Left hindlimb (tissue), 1 donor: ENCODE measurements around the gene FOXP4.
"Not testable (repeated sequence)": the region's sequence is repeated elsewhere in the genome, so short reads cannot be mapped to it uniquely, and the experiment has no call there.

ENCODE experiments used
- DNase-seq: peaks from one replicate; pipeline ENCODE4 v3.0.0-alpha.2; 2018

The FOXP4 gene

DNA sequence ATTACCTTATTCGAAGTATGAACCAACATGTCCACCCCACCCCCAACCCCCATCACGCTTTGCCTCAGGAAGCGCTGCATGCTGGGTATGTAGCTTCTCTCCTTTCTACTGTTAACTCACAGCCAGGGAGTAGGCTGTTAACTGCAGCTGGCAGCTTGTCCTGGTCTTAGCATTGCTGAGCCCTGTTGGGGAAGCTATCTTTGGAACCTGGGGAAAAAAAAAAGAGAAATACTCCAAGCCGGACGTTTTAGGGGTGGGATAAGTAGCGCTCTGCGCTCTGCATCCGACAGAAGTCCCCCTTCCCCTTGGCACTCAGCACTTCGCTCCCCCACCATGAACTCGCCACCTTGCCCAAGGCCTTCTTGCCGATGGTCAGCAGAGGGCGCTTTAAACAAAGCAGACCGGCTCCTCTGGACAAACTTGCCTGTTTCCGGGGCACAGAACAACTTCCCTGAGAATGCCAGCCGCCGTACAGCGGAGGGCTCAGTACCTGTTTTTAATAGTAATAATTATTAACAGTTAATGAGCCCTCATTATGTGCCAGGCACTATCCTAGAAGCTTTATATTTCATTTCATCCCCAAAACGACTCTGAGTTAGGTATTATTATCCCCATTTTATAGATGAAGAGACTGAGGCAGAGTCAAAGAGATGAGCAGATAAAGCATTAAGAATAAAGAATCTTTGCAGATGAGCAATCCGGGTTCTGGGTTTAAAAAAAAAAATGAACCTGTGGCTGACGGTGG is 56.9 kb downstream of the FOXP4 start:
- DNase-seq: peak; percentile 88

DNA sequence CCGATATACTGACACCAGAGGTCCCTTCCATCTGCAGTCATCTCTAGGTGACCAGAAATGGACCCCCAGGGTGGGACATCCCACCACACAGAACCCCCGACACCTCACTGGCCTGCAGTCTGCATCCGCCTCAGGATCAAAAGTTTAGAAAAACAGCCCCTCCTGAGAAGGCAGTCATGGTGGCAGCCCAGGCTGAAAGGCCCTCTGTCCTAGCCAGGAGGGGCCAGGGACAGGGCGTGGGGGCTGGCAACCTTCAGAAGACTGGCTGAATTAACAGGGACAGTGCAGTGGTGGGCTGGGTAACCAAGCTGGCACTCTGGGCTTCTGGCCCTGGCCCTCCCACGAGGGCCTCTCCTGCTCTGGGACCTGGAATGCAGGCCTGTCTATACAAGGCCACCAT is 57.8 kb downstream of the FOXP4 start:
- peak; percentile 52 for DNase-seq

DNA sequence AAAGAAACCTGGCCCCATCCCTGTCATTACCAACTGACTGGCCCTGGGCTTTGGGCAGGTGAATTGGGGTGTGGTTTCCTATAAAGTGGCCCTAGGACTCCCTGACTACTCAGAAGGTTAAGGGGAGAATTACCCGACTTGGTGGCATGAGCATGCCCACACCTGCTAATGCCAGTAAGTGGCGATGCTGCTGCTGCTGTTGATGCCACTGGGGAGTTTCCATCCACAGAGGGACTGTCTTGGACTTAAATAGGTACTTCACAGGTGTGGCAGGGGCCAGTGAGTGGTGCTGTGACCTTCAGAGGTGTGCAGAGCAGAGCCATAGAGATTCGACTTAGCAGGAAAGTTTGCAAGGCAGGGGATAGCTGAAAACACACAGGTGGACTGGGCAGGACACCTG is 59.5 kb downstream of the FOXP4 start:
- DNase-seq: no peak

DNA sequence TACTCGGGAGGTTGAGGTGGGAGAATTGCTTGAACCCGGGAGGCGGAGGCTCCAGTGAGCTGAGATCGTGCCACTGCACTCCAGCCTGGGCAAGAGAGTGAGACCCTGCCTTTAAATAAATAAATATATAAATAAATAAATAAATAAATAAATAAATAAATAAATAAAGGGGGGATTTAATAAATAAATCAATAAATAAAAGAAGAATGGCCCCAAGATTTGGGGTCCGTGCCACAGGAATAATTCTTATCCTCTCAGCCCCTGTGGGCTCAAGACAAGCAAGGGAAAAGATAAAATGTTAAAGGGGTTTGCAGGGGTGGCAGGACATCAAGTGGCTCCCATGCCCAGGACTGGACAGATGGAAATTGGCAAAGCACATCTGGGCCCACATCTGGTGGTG is 60.9 kb downstream of the FOXP4 start:
- no peak for DNase-seq

DNA sequence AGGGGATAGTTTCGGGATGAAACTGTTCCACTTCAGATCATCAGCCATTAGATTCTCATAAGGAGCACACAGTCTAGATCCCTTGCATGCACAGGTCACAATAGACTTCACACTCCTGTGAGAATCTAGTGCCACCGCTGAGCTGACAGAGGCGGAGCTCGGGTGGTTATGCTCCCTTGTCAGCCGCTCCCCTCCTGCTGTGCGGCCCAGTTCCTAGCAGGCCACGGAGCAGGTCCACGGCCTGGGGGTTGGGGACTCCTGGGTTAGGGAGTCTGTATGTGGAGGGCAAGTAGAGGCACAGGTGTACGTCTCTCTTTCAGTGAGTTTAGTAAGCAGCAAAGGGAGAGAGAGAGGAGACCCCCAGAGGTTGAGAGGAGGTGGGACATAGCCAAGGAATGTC is 61.6 kb downstream of the FOXP4 start:
- no peak for DNase-seq

DNA sequence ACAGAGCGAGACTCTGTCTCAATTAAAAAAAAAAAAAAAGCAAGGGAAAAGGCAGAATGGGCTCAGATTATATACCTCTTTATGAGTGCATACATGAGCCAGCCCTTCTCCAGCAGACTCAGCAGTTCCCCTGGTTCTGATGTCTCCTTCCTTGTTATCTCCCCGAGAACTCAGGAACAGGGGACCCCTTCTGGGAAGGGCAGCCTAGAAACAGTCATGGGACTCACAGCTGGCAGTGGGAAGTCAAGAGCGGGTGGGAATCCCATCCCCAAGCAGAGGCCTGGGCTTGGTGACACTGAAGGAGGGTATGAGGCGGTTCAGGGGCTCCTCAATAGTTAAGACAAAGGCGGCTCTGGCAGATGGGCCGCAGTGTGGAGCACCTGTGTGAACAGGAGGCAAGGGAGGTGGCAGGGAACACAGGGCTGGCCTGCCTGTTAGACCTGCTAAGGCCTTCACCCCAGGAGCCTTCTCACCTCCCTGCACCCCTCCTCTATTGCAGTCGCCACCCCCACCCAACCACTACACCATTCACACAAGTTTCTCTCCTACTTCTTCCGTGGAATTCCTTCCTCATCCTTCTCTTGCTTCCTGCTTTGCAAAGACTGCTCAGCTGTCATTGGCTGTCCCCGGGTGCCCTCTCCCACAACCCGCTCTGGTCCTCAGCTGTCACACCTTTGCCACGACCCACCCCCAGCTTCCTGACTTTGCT is 62.4 kb downstream of the FOXP4 start:
- DNase-seq: no peak

DNA sequence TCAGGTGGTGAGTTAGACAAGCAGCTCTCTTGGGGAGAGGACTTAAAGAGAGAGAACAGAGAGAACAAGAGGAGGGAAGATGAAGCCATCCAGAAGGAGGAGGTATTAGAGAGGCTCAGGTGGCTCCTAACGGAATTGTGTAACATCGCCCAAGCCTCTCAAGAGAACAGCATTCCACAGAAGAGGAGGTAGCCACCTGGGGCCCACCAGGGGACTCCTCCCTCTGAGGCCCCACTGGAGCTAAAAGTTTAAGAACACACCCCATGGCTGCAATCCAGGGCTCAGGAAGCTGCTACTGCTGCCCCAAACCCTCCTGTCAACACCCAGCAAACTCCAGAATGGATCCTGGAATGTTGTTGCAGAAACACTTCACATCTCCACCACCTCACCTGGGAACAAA is 68.5 kb downstream of the FOXP4 start:
- DNase-seq: no peak

DNA sequence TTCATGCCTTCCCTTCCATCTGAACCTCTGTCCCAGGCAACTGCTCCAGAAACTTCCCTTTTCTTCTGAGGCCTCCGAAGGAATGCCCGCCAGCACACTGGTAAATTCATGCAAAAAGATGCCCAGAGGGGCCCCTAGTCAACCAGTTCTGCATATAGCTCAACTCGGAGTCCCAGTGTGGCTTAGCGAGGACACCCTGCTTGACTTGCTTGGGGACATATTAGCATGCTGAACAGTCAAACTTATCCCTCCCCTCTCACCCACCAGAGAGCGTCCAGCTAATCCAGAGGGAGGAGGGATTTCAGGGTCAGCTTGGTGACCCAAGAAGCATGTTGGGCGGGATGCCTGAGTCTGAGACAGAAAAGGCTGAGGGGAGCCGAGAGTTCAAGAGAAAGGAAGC is 69.1 kb downstream of the FOXP4 start:
- no peak for DNase-seq

DNA sequence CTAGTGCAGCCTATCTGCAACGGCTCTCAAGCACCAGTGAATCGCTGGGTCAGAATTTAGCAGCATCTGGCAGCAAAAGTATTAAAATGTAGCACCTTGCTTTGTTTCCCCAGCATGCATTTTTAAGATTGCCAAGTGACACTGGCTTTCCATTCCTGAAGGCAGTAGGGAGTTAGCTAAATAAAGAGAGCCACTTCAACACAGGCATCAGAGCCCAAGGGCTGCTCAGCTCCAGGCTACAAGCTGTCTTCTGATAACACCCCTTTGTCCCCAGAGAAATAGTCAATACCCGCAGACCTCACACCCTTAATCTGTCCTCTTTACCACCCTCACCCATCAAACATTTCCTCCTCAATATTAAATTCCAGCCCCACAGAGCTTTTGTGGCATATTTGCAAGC is 72.4 kb downstream of the FOXP4 start:
- no peak for DNase-seq

DNA sequence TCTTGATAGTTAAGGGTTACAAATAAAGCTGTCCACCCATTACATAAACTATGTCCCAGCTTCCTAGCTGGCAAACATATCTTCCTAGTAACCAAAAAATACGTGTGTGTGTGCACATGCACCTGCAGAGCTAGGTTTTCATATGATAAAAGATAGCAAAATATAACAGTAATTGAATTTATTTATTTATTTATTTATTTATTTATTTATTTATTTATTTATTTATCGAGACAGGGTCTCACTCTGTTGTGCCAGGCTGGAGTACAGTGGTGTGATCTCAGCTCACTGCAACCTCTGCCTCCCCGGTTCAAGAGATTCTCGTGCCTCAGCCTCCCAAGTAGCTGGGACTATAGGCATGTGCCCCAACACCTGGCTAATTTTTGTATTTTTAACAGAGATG is 73.0 kb downstream of the FOXP4 start:
- DNase-seq: not testable (repeated sequence)

DNA sequence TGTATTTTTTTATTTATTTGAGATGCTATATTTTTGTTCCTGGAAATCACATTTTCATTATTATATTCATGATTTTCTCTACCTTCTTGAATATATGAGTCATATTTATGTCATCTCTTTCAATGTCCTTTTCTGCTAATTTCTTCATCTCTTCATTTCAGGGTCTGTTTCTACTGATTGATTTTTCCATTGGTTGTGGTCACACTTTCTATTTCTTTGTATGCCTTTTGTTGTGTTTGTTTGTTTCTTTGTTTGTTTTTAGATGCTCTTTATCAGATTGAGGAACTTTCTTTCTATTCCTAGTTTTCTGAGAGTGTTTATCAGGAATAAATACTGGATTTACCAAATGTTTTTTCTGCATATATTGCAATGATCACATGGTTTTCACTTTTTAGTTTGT is 75.2 kb downstream of the FOXP4 start:
- DNase-seq: no peak

DNA sequence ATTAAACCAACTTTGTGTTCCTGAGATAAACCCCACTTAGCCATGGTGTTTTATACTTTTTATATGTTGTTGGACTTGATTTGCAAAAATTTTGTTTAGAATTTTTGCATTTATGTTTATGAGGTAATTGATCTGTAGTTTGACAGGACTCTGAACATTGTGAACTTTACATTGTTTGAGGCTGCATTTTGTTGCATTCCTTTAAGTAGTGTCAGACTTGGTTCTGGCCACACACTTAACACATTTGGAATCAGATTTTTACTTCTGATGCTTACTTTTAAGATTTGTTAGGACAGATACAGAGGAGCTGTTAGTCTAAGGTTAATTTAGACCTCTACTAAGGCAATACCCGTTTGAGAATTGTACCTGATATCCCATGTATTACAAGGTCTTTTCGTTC is 75.6 kb downstream of the FOXP4 start:
- no peak for DNase-seq

DNA sequence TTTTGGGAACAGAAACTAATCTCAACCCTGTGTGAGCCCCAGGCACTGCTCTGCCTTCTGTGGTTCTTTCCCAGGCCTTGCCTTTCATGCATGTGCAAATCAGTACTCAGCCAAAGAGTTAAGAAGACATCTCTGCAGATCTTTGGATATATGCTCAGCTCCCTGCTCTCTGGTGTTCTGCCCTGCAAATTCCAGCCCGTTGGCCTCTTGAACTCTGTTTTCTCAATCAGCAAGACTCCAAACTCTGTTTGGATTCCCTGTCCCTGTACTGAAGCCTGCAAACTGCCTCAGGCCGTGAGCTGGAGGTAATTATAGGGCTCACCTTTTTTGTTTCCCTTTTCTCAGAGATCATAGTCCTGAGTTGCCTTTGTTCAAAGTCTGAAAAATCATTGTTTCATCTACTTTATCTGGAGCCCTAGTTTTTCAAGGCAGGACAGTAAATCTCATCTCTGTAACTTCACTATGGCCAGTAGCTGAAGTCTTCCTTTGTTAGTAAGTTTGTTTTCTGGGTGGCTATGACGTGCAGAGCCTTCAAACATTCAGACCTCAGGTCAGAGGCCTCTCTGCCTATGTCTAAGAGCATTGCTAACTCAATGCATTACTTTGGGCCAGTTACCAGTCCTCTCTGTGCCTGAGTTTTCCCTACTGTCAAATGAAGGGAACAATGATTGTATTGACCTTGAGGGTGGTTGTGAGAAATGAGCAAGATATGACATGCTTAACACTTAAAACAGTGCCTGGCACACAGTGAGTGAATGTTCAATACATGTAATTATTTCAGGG is 76.2 kb downstream of the FOXP4 start:
- DNase-seq: no peak

DNA sequence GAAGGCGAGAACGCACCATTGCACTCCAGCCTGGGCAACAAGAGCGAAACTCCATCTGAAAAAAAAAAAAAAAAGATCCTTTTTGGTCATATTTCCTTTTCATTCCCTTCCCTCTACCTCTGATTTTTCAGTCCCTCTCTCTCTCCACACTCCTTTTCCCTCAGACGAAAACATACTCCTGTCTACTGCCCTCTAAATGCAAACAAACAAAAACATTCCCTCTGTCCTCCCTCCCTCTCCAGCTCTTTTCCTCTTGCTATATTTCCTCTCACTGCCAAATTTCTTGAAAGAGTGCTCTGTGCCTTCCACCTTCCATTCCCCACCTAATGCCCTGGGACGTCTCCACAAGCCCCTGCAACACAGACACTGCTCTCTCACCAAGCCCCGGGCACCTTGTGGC is 77.1 kb downstream of the FOXP4 start:
- no peak for DNase-seq

DNA sequence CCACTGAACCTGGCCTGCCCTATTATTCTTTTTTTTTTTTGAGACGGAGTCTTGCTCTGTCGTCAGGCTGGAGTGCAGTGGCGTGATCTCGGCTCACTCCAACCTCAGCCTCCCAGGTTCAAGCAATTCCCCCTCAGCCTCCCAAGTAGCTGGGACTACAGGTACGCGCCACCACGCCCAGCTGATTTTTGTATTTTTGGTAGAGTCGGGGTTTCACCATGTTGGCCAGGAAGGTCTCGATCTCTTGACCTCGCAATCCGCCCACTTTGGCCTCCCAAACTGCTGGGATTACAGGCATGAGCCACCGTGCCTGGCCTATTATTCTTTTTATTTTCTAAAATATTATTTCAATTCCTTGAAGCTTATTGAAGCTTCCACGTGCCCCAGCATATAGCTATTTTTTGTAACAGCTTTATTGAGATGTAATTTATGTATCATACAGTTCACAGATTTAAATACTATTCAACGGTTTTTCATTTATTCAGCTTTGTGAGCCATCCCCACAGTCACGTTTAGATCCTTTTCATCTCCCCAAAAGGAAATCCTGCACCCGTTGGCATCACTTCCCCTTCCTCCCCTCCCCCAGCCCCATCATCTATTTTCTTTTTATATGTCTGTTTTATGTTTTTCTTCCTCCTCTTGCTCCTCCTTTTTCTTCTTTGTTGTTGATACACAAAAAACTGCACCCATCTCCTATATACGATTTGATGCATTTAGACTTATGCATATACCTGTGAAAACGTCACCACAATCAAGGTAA is 78.6 kb downstream of the FOXP4 start:
- no peak for DNase-seq

DNA sequence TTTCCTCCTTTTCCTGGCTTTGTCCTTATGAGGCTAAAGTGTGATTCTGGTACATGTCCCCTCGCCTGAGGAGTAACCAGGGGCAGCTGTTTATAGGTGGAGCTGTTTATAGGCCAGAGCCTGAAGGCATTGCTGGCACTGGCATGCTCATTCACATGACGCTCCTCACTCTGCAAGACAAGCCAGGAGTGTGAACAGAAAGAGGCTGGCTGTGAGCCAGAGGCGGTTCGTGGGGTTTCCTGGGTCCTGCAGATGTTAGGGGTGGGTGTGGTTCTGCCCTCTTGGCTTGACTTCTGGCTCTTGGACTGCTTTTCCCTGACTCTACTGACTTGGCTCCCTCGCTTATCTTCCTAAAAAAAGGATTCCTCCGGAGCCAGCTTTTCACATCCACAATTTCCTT is 79.3 kb downstream of the FOXP4 start:
- DNase-seq: no peak

DNA sequence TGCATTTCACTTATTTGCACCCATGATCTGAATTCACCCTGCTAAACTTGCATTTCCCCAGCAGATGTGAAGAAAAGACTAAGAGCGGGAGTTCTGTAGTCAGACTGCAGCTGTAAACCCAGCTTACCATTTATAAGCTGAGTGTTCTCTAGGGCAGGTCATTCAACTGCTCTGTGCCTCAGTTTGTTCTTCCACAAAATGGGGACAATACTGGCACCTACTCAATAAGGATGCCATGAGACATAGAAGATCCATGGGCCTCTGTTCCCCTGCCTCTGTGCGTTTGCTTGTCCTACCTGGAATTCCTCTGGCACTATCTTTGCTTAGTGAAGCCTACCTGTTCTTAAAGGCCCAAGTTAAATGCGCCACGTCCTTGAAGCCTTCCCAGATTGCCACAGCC is 79.8 kb downstream of the FOXP4 start:
- no peak for DNase-seq

DNA sequence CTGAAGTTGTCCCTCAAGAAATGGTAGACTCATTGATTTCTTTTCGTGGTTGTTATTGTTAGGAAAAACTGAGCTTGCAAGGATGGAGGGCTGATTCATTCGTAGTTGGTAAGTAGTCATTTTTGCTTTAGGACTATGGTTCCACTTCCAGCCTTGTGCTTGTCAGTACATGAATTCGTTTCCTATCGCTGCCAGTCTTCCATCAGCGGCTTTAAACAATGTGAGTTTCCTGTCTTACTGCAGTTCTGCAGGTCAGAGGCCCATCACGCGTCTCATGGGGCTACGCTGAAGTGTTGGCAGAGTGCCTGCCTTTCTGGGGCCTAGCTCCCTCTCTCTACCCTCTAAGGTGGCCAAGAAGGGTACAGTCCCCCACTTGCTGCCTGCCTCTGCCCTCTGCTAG is 80.7 kb downstream of the FOXP4 start:
- DNase-seq: no peak

DNA sequence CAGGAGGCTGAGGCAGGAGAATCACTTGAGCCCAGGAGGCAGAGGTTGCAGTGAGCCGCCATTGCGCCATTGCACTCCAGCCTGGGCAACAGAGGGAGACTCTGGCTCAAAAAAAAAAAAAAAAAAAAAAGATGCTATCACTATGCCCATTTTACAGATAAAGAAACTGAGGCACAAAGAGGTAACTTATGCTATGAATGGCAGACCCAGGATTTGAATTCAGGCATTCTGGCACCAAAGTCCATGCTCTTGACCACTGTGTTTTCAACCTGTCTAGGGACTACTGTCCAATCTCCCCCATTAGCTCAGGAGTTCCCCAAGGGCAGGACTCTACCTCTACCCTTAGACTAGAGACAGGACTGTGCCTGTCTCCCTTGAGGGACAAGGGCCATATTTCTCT is 82.9 kb downstream of the FOXP4 start:
- DNase-seq: no peak

DNA sequence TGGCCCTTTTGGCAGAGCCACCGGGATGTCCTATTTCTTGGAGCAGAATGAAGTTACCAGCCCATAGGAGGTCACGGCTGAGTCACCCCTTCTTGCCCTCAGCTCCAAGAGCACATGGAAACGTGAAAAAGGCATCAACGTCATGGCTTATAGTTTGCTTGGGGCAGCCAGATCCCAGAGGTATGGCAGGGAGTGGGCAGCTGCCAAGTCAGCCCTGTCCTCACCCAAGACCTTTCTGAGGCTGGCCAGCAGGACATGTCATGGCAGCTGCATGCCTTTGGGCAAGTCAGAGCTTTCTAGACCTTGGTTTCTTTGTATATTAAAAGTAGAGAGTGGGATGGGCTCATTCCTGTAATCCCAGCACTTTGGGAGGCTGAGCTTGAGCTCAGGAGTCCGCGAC is 83.9 kb downstream of the FOXP4 start:
- DNase-seq: no peak

DNA sequence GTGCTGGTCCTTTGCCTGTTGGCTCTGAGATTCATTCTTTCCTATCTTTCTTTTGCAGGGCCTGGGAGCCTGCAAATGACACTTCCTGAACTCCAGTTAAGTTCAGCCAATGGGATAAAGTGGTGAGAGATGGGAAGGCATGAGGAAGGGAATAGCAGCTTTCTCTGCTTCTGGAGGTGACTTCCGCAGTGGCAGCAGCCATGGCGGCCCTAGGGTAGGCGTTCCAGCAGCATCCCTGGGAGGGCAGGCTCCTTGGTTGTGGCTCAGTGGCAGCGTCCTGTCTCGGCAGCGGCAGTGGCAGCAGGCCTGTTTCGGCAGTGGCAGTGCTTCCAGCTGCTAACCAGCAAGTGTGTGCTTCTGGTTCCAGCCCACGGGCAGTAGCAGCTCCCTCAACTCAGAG is 84.8 kb downstream of the FOXP4 start:
- DNase-seq: no peak

DNA sequence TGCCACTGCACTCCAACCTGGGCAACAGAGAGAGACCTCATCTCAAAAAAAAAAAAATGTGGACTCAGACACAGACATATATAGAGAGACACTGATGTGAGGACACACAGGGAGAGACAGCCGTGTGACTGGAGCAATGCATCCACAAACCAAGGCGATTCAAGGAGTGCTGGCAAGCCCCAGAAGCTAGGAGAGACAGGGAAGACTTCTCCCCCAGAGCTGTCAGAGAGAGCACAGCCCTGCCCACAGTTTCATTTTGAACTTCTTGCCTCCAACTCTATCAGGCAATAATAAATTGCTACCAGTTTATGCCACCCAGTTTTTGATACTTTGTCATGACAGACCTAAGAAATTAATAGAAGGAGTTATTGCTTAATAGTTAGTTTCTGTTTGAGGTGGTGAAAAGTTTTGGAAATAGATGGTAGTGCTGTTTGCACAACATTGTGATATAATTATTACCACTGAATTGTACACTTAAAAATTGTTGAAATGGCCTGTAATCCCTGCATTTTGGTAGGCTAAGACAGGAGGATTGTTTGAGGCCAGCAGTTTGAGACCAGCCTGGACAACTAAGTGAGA is 87.0 kb downstream of the FOXP4 start:
- DNase-seq: no peak

DNA sequence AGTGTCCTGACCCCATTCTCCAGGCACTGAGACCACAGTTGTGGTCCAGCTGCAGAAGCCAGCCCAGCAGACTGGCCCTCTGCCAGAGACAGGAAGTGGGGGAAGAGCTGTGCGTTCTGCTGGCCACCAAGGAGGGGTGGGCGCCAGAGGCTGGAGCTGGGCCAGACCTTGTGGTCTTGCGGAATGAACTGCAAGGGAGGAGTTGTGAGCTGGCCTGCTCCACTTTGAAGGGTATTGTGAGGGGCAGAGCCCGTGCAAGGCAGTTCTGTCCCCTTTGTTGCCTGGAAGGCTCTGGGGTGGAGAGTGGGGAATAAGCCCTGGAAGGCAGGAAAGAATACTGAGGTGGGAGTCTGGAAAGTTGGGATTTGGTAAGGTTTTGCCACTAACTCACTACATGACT is 88.5 kb downstream of the FOXP4 start:
- DNase-seq: peak; percentile 87
